Muscle of leg (tissue), 11 donors: ENCODE results near the gene STAMBPL1. TPM values are rescaled to one million over a fixed set of nuclear protein-coding genes. Genes with fewer than 3 reads are reported as not detected.

Source experiments
- DNase-seq: peaks from one replicate; pipeline ENCODE4 v3.0.0; 2013
- H3K27ac ChIP-seq: one replicate; pipeline ENCODE4 v1.5.1; 2013; ENCODE audit warnings: mild to moderate bottlenecking, low read length, control low read depth
- H3K27me3 ChIP-seq: one replicate; pipeline ENCODE4 v1.6.1; 2013; ENCODE audit warnings: low read length; ENCODE audit not compliant: control insufficient read depth, insufficient read depth
- H3K36me3 ChIP-seq: one replicate; pipeline ENCODE4 v1.6.1; 2013; ENCODE audit warnings: low read length; ENCODE audit not compliant: control insufficient read depth, insufficient read depth
- H3K4me1 ChIP-seq: one replicate; pipeline ENCODE4 v1.6.1; 2013; ENCODE audit warnings: low read length; ENCODE audit not compliant: control insufficient read depth, insufficient read depth
- H3K4me3 ChIP-seq: one replicate; pipeline ENCODE4 v1.5.1; 2013; ENCODE audit warnings: low read length, control low read depth
- H3K9me3 ChIP-seq: replicated peaks from 2 replicates; pipeline ENCODE4 v1.6.1; 2013; ENCODE audit warnings: low read depth, low read length; ENCODE audit not compliant: control insufficient read depth
- WGBS: methylation state at CpG from one replicate; pipeline ENCODE4 v1.1.5; 2013; ENCODE audit warnings: missing lambda C conversion rate; ENCODE audit not compliant: insufficient coverage; 5-methylcytosine and 5-hydroxymethylcytosine counted together
- polyA plus RNA-seq, 8 donors: library from polyadenylated mRNA; unstranded; fragments of 120-200 nt; gene quantifications; one replicate each; pipeline versions ENCODE4 v1.2.1 to v1.2.3, GENCODE V29; 2013; ENCODE audit warnings: inconsistent platforms in 1 of 8, low replicate concordance in 1 of 8; ENCODE audit not compliant: insufficient read length in 8 of 8, insufficient read depth in 1 of 8
- total RNA-seq: library from RNA; stranded (reverse); fragments of 120-200 nt; gene quantifications from one replicate; pipeline ENCODE4 v1.2.4, GENCODE V29; 2013

STAMBPL1 gene
- total and polyA plus RNA-seq, 9 donors: 5.2 to 10.3 (median 6.3) TPM

DNA sequence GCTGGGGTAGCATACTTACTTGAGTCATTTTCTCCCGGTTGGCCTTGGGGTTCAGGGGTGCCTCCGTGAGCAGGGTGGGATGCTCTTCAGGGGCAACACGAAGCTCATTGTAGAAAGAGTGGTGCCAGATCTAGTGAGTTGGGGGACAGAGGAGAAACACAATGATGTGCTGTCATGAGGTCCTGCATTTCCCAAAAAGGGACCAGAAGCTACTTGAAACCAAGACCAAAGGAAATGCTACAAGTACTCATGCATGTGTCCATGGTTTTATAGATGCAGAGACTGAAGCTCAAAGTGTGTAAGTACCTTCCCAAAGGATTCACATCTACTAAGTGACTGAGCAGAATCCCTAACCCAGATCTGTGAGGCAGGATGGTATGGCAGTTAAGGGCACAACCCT, 63.7 kb downstream of the STAMBPL1 start:
- 93% methylated on average over 3 of the region's 3 CpGs for WGBS
- H3K4me1 ChIP-seq: no peaks in the 10 kb centered on the region
- no peaks in the 10 kb centered on the region for H3K9me3 ChIP-seq
- no peak overlapping the region for H3K27ac ChIP-seq
- no peak overlapping the region for H3K4me3 ChIP-seq
- DNase-seq: no peak
- H3K36me3 ChIP-seq: peaks cover 52% of the 10 kb centered on the region
- no peaks in the 10 kb centered on the region for H3K27me3 ChIP-seq

DNA sequence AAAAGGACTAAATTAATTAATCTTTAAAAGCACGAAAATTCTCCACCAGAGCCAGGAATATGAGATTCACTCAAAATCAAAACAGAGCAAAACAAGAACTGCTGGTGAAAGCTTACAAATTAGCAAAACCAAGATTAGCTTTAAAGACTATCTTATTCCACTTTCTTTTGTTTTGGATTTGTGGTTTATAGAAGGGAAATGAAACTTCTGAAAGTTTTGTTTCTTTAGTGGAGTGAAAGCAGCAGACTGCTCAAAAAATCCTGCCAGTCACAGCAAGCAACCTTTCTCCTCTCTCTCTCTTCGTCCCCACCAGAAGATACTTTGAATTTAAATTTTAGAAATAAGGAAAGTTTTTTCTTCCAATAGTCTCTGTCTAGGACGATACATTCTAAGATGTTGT, 64.8 kb downstream of the STAMBPL1 start:
- H3K4me1 ChIP-seq: no peaks in the 10 kb centered on the region
- no CpG with 5 or more reads among the region's 3 CpGs for WGBS
- H3K27me3 ChIP-seq: no peaks in the 10 kb centered on the region
- H3K4me3 ChIP-seq: no peak overlapping the region
- DNase-seq: no peak
- peaks cover 42% of the 10 kb centered on the region for H3K36me3 ChIP-seq
- no peak overlapping the region for H3K27ac ChIP-seq
- no peaks in the 10 kb centered on the region for H3K9me3 ChIP-seq

DNA sequence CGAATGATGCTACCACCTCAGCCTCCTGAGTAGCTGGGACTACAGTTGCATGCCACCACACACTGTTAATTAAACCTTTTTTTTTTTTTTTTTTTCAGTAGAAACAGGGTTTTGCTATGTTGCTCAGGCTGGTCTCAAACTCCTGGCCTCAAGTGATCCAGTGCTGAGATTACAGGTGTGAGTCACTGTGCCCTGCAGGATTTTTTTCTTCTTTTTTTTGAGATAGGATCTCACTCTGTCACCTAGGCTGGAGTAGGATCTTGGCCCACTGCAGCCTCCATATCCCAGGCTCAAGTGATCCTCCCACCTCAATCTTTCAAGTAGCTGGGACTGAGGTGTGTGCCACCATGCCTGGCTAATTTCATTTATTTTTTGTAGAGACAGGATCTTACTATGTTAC, 66.2 kb downstream of the STAMBPL1 start:
- no peak for DNase-seq
- Histone ChIP-seq H3K27me3 (no peaks in the 10 kb centered on the region), H3K9me3 (no peaks in the 10 kb centered on the region), H3K4me3 (no peak overlapping the region), H3K27ac (no peak overlapping the region), H3K4me1 (peaks cover 8% of the 10 kb centered on the region), H3K36me3 (peaks cover 37% of the 10 kb centered on the region)
- WGBS: no CpG with 5 or more reads among the region's 1 CpG

DNA sequence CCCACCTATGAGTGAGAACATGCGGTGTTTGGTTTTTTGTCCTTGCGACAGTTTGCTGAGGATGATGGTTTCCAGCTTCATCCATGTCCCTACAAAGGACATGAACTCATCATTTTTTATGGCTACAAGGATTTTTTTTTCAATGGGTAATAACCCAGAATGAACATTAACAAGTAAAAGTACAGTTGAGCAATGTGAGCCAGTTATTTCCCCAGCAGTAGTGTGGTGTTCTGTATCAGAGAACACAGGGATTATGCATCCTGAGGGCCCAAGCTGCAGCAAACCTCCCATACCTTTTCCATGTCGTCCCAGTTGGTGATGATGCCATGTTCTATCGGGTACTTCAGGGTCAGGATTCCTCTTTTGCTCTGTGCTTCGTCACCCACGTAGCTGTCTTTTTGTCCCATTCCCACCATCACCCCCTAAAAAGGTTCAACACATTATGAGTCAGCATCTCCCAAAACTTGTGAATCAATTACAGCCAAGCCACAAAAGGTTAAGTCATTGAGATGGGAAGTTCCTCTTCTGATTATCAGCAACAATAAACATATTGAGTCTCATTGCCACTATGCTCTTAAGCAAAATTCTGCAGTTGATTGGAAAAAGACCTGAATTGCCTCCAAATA, 67.0 kb downstream of the STAMBPL1 start:
- 100% methylated on average over 2 of the region's 6 CpGs for WGBS
- no peak overlapping the region for H3K27ac ChIP-seq
- DNase-seq: no peak
- H3K36me3 ChIP-seq: peaks cover 28% of the 10 kb centered on the region
- H3K9me3 ChIP-seq: no peaks in the 10 kb centered on the region
- H3K27me3 ChIP-seq: no peaks in the 10 kb centered on the region
- no peak overlapping the region for H3K4me3 ChIP-seq
- peaks cover 16% of the 10 kb centered on the region for H3K4me1 ChIP-seq

GRCh38 chr10:88949051-88949450, 69.0 kb downstream of the STAMBPL1 start:
- H3K27ac ChIP-seq: no peak overlapping the region
- 65% methylated on average over 2 of the region's 2 CpGs for whole genome bisulfite sequencing
- H3K4me1 ChIP-seq: peaks cover 31% of the 10 kb centered on the region
- H3K4me3 ChIP-seq: no peak overlapping the region
- peaks cover 17% of the 10 kb centered on the region for H3K36me3 ChIP-seq
- H3K27me3 ChIP-seq: no peaks in the 10 kb centered on the region
- no peaks in the 10 kb centered on the region for H3K9me3 ChIP-seq
- DNase-seq: no peak

DNA sequence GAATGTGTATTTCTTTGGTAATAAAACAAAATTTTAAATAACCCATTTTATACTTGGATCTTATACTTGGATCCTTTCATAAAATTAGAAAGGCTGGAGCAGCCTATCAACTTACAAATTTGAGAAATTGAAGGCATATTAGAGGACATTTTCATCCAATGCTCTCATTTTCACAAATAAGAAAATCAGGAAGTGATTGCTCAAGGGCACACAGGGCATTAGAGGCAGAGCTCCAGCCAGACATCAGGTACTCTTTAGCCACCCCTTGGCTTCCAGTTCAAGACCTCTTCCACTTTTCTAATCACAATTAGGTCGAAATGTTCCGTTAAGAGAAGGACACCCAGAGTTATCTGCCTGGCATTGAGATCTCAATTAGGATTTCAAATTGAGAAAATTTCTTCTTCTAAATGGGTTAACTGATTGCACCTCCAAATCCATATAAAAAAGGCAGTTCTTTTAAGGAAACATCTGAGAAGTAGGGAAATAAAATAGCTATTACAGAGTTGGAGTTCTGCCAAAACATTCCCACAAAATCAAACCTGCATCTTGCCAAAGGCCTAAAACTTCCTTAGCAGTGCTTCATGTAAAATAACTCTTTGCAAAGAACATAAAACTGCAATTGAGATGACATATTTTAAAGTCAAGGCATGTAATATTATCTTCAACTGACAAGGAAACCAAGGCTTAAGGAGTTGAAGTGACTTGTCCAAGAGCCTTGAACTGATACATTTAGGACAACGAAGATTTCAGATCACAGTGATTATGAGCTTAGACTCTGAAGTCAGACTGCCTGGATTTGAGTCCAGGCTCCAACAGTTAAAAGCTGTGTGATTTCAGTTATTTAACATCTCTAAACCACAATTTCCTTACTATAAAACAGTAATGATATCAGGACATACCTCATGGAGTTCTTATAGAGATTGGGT, 70.1 kb downstream of the STAMBPL1 start:
- peak; percentile 68 for DNase-seq
- WGBS: no CpG with 5 or more reads among the region's 3 CpGs
- peaks cover 12% of the 10 kb centered on the region for H3K36me3 ChIP-seq

GRCh38 chr10:88952647-88953111, 72.6 kb downstream of the STAMBPL1 start, which contains the start of gene ACTA2:
Gene ACTA2, minus strand, starts transcription at chr10:88952773. Its CDS starts 3,843 bp downstream, at chr10:88948930.
- Histone ChIP-seq H3K27ac (peak within 1 kb of the TSS; percentile 95), H3K36me3 (peaks cover 4% of the 10 kb centered on the region), H3K27me3 (no peaks in the 10 kb centered on the region), H3K4me1 (peaks cover 31% of the 10 kb centered on the region), H3K4me3 (peak within 1 kb of the TSS; percentile 34), H3K9me3 (no peaks in the 10 kb centered on the region)
- WGBS: 20% methylated on average over 6 of the region's 8 CpGs
- peak; percentile 83 for DNase-seq

More for the DNA sequence above, 70.1 kb downstream of the STAMBPL1 start:
- Histone ChIP-seq H3K27me3 (no peaks in the 10 kb centered on the region), H3K9me3 (no peaks in the 10 kb centered on the region), H3K4me3 (peak overlapping the region; percentile 34), H3K4me1 (peaks cover 31% of the 10 kb centered on the region), H3K27ac (peak overlapping the region; percentile 95)

GRCh38 chr10:88953662-88954061, 73.6 kb downstream of the STAMBPL1 start:
- H3K4me1 ChIP-seq: peaks cover 31% of the 10 kb centered on the region
- peaks cover 2% of the 10 kb centered on the region for H3K36me3 ChIP-seq
- H3K9me3 ChIP-seq: no peaks in the 10 kb centered on the region
- peak overlapping the region; percentile 95 for H3K27ac ChIP-seq
- DNase-seq: no peak
- H3K4me3 ChIP-seq: no peak overlapping the region
- no CpG with 5 or more reads among the region's 5 CpGs for WGBS
- H3K27me3 ChIP-seq: no peaks in the 10 kb centered on the region

- H3K27ac ChIP-seq: no peak overlapping the region
- H3K36me3 ChIP-seq: no peaks in the 10 kb centered on the region
- H3K27me3 ChIP-seq: no peaks in the 10 kb centered on the region
- peaks cover 31% of the 10 kb centered on the region for H3K4me1 ChIP-seq
- H3K4me3 ChIP-seq: no peak overlapping the region
- no peaks in the 10 kb centered on the region for H3K9me3 ChIP-seq
- no CpG with 5 or more reads among the region's 4 CpGs for WGBS
- DNase-seq: no peak
Measured at GRCh38 chr10:88954458-88955083, 74.5 kb downstream of the STAMBPL1 start.

GRCh38 chr10:88957381-88957780, 77.3 kb downstream of the STAMBPL1 start:
- no peak for DNase-seq
- Histone ChIP-seq H3K27me3 (no peaks in the 10 kb centered on the region), H3K4me3 (no peak overlapping the region), H3K9me3 (no peaks in the 10 kb centered on the region), H3K4me1 (peaks cover 13% of the 10 kb centered on the region), H3K27ac (no peak overlapping the region), H3K36me3 (no peaks in the 10 kb centered on the region)
- WGBS: 85% methylated on average over 1 of the region's 1 CpG
